22Rv1 (cell line): ENCODE results near the gene TTL.

Source experiments
- H3K27ac ChIP-seq: fragments of 450-650 bp; 2 replicates; pipeline ENCODE4 v1.5.1; 2017
- ZFX ChIP-seq: fragments of 450-650 bp; IDR thresholded peaks from 2 replicates; pipeline ENCODE4 v1.6.1; 2017; ENCODE audit warnings: antibody characterized with exemption, borderline replicate concordance
- TF ChIP-seq, protein P1 (sequence below): fragments of 450-650 bp; IDR thresholded peaks from 2 replicates; pipeline ENCODE4 v1.5.1; 2017; ENCODE audit warnings: mild to moderate bottlenecking

The TTL gene

DNA sequence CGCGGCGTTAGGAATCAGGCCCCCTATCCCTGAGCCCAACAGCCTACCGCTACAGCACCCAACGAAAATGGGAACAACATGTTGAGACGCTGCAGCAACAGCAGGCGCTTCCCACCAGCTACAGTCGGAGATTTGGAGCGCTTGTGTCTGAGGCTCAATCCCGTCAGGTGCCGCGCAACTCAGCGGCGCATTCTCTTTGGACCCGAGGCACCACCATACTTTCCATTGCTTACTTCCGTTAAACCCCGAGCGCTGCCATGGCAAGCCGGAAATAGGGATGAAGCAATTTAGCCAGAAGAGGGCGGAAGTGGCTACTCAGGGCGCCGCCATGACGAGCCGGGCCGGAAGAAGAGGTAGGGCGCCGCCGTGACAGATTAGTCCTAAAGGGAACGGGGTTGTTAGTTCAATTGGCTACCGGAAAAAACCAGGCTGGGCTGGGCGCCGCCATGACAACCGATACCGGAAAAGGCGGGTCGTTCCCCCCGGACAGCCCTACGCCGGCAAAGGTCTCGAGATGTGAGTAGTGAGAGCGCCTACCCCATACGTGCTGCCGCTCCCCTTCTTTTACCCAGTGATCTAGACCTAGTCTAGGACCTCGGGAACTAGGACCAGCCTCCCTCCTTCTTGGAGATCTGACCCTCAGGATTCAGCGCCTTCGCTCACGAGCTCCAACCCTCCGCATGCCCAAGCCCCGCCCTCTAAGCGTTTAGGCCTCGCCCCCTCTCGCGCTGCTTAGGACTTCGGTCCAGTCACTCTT is 102.4 kb downstream of the TTL start, which contains the start of gene CHCHD5:
TSS of gene CHCHD5 (plus strand) at position 476 of the 757 bp plus-strand sequence. CDS start at position 515, 39 bp downstream.
- TF ChIP-seq, protein P1, sequence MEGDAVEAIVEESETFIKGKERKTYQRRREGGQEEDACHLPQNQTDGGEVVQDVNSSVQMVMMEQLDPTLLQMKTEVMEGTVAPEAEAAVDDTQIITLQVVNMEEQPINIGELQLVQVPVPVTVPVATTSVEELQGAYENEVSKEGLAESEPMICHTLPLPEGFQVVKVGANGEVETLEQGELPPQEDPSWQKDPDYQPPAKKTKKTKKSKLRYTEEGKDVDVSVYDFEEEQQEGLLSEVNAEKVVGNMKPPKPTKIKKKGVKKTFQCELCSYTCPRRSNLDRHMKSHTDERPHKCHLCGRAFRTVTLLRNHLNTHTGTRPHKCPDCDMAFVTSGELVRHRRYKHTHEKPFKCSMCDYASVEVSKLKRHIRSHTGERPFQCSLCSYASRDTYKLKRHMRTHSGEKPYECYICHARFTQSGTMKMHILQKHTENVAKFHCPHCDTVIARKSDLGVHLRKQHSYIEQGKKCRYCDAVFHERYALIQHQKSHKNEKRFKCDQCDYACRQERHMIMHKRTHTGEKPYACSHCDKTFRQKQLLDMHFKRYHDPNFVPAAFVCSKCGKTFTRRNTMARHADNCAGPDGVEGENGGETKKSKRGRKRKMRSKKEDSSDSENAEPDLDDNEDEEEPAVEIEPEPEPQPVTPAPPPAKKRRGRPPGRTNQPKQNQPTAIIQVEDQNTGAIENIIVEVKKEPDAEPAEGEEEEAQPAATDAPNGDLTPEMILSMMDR = no peak
- no peak for TF ChIP-seq ZFX
- peak within 1 kb of the TSS; percentile 97 for H3K27ac ChIP-seq

DNA sequence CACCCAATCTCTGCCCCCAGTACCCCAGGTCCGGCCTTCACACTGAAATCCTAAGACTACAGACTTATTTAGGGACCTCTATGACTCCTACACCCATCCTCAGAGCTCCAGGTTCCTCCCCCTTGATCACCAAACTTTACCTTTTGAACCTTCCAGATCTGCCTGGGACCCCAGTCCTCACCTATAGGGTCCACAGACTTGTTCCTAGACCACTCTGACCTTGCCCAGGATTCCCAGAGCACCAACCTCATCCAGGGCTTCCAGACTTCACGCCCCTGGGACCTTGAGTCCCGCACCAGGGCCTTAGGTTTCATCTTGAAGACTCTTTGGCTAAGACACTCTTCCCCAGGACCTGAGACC is 102.9 kb downstream of the TTL start:
- no peak for TF ChIP-seq ZFX
- TF ChIP-seq, protein P1 = no peak
- peak overlapping the region; percentile 97 for H3K27ac ChIP-seq

DNA sequence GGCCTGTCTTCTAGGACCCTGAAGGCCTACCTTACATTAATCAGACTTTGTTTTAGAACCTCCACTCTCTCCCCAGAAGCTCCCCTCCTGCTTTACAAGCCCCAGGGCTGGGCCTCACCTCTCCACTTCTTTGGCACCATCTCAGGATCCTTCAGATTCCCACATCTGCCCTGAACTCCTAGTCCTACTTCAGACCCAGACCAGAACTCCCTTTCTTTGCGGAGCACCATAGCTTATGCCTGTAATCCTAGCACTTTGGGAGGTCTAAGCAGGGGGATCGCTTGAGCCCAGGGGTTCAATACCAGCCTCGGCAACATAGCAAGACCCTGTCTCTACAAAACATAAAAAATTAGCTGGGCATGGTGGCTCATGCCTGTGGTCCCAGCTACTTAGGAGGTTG is 103.4 kb downstream of the TTL start:
- peak overlapping the region; percentile 97 for H3K27ac ChIP-seq
- TF ChIP-seq, protein P1 = no peak
- no peak for TF ChIP-seq ZFX

DNA sequence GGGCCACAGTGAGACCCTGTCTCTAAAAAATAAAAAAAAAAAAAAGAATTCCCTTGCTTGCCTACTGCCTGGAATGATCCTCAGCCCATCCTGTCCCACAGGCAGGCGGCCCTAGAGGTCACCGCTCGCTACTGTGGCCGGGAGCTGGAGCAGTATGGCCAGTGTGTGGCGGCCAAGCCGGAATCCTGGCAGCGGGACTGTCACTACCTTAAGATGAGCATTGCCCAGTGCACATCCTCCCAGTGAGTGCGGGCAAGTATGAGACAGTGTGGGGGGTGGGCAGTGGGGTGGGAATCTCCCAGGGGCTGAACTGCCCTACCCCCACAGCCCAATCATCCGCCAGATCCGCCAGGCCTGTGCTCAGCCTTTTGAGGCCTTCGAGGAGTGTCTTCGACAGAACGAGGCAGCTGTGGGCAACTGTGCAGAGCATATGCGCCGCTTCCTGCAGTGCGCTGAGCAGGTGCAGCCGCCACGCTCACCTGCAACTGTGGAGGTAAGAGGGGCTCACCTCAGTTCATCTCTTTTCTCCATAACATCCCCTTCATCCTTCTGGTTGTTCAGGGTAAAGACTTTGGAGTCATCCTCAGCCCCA is 104.0 kb downstream of the TTL start:
- no peak for TF ChIP-seq ZFX
- TF ChIP-seq, protein P1 = no peak
- no peak overlapping the region for H3K27ac ChIP-seq

DNA sequence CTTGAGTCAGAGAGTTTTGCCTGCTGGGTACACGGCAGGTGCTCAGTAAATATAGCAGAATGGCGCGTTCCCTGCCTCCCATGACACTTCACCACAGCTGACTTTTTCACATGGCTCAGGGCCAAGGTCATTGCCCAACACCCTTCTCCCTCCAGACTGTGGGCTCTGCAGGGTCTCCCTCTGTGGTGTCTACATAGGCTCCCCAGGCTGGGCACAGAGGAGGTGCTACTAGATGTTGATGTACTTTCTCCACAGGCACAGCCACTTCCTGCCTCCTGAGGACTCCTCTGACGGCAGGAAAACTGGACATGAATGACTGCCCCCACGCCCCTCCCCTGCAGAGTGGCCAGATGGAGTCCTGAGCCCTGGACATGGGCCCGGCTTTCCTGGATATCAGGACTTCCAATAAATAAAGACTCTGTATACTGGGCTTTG is 106.7 kb downstream of the TTL start:
- no peak overlapping the region for H3K27ac ChIP-seq
- TF ChIP-seq, protein P1 = no peak
- no peak for TF ChIP-seq ZFX
